ENCODE measurements around the gene SPNS3.

SPNS3 gene

GRCh38 chr17:4534928-4535666 is 101.4 kb downstream of the SPNS3 start:
- TF ChIP-seq CTCF (conservative IDR thresholded peaks at IDR 0.05), result no peak

GRCh38 chr17:4535667-4536258 is 102.0 kb downstream of the SPNS3 start:
- TF ChIP-seq CTCF (conservative IDR thresholded peaks at IDR 0.05), result no peak
- no peak overlapping the region for H3K27ac ChIP-seq

More at GRCh38 chr17:4534928-4535666, 101.4 kb downstream of the SPNS3 start:
- no peak overlapping the region for H3K27ac ChIP-seq

- no peak for TF ChIP-seq CTCF (conservative IDR thresholded peaks at IDR 0.05)
- no peak overlapping the region for H3K27ac ChIP-seq
Observed at GRCh38 chr17:4536259-4536741, 102.6 kb downstream of the SPNS3 start.

- TF ChIP-seq CTCF (conservative IDR thresholded peaks at IDR 0.05), result no peak
- no peak overlapping the region for H3K27ac ChIP-seq
Observed at GRCh38 chr17:4536742-4537411, 103.1 kb downstream of the SPNS3 start.
